ENCODE measurements around the gene NLRC5.

The NLRC5 gene

DNA sequence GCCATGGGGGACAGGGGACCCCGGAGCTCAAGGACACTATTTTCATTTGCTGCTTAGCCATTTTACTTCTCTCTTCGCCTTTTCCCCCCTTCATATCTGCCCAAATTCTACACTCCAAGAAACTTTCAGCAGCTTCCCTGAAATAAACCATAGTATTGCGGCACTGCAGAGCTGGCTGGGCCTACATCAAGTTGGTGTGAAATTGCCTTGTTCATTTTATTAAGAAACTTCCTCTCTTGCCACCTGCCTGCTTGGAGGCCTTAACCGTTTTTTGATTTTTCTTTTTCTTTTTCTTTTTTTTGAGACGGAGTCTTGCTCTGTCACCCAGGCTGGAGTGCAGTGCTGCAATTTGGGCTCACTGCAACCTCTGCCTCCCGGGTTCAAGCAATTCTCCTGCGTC is 95.6 kb downstream of the NLRC5 start:
- TF ChIP-seq GATA2 (IDR thresholded peaks at IDR 0.05; ENCODE audit: low read depth, low read length) (no peak), GATA3 (IDR thresholded peaks at IDR 0.05; ENCODE audit: low read depth, low read length) (no peak)

DNA sequence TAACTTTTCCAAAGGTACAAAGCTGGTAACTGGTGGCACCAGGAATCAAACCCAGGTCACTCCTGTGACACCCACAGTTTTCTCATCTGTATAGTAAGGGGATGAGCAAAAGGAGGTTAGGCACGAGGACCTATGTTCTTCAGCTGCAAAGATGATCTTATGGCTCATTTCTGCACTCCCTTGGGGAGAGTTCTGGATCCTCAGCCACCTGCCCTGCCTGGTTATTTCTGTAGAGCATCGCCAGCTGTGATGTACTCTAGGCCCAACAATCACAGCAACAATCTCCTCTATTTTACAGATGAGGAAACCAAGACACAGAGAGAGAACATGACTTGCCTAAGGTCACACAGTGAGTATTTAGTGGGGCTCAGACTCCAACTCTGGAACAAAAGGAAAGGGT is 97.6 kb downstream of the NLRC5 start:
- TF ChIP-seq GATA3 (IDR thresholded peaks at IDR 0.05; ENCODE audit: low read depth, low read length): no peak
- TF ChIP-seq GATA2 (IDR thresholded peaks at IDR 0.05; ENCODE audit: low read depth, low read length): no peak

DNA sequence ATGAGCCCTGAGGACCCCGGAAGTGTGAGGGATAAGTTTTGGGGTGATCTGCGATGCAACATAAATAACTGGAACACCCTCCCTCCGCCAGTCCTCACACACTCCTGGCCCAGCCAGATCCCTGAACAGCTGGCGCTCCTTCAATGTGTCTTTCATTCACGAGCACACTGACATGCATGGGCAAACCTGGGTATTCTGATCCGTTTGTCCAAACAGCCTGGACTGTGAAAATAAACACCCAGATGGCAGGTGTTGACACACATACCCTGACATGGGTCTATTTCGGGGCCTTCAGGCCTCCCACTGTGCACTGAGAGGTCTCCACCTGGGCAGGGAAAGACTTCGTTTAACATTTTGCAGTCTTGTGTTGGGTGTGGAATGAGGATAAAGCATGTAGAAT is 100.0 kb downstream of the NLRC5 start:
- TF ChIP-seq GATA2 (IDR thresholded peaks at IDR 0.05; ENCODE audit: low read depth, low read length) (no peak), GATA3 (IDR thresholded peaks at IDR 0.05; ENCODE audit: low read depth, low read length) (no peak)

DNA sequence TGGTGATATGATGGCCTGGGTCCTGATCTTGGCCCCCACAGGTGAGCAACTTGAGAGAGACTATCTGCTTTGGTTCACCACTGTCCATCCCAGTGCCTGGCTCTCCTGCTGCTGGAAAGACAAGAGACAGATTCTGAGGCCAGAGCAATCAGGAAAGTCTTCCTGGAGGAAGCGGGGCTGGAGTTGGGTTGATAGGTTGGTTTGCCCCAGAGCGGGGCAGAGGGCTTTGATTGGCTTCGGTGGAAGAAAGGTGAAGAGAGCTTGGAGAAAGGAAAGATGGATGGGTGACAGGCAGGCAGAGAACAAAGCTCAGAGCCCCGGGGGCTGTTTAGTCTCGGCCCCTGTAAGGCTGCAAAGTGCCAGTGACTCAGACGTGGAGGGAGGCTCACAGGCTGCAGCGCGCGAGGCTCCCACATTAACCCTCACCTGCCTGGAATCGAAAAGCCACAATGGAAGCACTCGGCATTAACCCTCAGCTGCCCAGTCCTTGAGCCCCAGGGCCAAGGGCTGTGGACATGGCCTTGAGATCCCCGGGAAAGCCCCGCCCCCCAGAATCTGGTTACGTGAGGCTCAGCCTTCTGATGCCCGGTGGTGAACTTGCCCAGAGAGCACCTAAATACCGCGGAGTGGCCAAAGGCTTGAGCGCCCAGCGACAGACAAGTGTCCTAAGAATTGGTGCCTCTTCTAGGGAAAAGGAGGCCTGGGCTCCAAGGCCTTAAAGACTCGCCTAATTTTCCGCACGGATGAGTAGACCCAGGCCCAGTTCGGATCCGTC is 102.0 kb downstream of the NLRC5 start:
- TF ChIP-seq GATA3 (IDR thresholded peaks at IDR 0.05; ENCODE audit: low read depth, low read length) (no peak), GATA2 (IDR thresholded peaks at IDR 0.05; ENCODE audit: low read depth, low read length) (no peak)

DNA sequence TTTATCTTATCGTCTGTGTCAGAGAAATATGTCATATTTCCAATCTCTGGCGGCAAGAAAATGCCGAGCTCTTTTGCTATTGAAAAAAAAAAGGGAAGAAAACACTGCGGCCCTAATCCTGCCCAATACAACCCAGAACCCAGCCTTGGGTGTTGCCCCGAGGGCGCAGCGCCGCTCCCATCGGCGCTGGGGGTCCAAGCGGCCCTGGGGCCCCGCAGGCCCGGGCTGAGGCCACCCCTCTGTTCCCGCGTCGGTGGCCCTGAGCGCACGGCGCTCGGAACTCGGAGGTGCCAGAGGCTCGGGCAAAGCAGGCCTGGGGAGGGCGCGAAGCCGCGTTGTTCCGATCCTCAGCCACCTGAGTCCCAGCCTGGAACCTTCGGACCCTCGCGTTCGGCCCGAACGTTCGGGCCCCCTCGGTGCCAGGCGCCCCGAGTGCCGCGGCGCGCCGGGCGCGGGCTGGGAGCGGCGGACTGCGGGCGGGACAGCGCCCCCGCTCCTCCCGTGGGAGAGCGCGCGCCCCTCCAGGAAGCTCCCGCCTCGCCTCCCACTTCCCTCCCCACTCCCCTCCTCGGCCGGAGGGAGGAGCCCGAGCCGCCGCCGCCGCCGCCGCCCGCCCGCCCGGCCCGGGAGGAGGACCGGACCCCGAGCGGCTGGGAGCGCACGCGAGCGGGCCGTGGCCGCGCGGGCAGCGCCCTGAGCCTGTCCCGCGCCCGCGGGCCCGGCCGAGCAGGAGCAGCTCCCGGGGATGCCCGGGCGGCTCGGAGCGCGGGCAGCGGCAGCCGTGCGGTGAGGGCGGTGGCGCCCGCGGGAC is 102.8 kb downstream of the NLRC5 start, which contains the start of gene CPNE2:
Gene CPNE2, plus strand, starts transcription at position 609 of the 811 bp plus-strand sequence. CDS start 18,160 bp downstream, outside the sequence.
- TF ChIP-seq GATA3 (IDR thresholded peaks at IDR 0.05; ENCODE audit: low read depth, low read length) (no peak), GATA2 (IDR thresholded peaks at IDR 0.05; ENCODE audit: low read depth, low read length) (no peak)

DNA sequence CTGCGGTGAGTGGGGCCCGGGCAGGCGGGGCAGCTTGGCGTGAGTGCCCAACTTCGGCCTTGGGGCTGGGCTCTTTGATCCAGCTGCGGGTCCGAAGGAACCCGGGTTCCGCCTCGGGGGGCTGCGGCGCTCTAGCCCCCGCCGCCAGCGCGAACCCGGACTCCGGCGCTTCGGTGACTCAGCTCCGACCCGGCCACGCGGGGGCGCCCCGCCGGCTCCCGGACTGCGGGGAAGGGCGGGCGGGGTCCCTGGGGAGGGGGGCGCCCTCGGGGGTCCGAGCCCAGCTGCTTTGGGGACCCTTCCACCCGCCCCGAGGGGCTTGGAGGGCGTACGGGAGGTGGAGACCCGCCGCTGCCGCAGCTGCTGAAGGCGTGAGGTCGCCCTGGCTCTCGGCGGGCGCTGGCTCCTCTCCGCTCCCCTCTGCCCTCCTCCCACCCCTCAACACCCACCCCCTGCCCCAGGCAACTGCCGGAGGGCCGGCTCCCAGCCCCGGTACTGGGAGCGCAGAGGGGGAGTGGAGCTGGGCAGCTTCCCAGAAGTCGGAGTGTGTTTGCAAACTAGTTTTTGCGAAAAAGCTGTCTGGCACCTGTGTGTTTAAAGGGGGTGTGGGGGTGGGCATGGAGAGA is 103.5 kb downstream of the NLRC5 start:
- TF ChIP-seq GATA3 (IDR thresholded peaks at IDR 0.05; ENCODE audit: low read depth, low read length): no peak

DNA sequence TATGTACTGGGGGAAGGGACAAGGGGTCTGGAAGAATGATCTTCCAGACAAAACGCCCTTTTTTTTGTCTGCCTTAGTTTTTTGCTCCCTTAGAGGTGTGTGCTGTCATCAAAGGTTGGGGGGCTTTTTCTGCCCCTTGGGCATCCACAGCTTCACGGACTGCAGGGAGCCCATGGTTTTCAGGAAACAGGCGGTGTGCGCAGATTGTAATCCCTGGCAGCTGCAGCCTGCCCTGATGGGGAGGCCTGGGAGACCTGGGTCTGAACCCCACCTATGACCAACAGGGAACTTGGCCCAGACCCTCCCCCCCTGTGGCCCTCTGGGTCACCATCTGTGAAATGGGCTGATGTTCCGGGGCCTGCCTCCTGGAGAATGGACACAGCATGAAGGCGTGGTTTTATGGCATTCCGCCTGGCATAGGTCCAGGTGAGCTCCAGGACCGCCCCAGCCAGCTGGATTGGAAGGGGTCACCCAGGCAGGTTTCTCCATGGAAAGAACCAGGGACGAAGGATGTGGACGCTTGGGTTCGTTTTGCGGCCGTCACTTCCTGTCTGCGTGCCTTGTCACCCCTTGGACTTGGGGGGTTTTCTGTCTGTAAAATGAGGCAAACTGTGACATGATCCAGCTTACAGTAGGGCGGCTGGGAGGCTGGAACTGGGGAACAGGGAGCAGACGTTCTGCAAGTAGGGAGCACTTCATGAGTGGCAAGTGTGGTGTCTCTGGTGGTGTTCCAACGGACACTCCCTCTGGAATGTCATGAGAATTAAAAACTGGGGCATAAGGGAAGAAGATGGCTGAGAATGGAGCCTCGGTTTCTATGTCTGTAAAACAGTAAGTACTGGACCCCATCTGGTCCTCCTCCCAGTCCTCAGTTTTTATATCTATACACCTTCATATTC is 104.6 kb downstream of the NLRC5 start:
- TF ChIP-seq GATA2 (IDR thresholded peaks at IDR 0.05; ENCODE audit: low read depth, low read length) (no peak), GATA3 (IDR thresholded peaks at IDR 0.05; ENCODE audit: low read depth, low read length) (no peak)

DNA sequence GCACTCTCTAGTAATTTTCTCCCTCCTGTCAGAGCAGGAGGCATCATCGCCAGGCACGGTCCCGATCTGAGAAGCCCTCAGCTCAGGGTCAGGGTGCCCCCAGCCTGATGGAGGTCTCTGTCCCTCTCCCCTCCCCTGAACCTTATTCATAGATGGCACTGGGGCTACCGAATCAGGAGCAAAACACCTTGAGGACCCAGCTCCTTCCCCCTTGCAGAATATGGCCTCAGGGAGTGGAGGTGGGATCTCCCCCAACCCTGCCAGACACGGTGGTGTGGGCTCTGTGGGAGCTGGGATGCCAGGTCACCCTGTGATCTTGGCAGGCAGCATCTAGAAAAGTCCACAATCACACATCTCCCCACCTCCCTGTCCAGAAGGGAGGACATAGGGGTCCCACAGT is 105.6 kb downstream of the NLRC5 start:
- TF ChIP-seq GATA3 (IDR thresholded peaks at IDR 0.05; ENCODE audit: low read depth, low read length): no peak
- no peak for TF ChIP-seq GATA2 (IDR thresholded peaks at IDR 0.05; ENCODE audit: low read depth, low read length)

DNA sequence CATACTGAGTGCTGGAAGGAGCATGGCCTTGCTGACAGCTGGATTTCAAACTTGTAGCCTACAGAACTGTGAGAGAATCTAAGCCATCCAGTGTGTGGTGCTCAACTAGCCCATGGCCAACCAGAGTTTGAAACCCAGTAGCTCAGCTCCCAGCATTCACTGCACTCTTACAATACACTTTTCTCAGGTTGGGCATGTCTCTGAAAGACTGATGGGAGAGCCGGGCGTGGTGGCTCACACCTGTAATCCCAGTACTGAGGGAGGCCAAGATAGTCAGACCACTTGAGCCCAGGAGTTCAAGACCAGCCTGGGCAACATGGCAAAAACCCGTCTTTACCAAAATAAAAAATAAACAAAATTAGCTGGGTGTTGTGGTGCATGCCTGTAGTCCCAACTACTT is 106.8 kb downstream of the NLRC5 start:
- TF ChIP-seq GATA2 (IDR thresholded peaks at IDR 0.05; ENCODE audit: low read depth, low read length) (no peak), GATA3 (IDR thresholded peaks at IDR 0.05; ENCODE audit: low read depth, low read length) (no peak)

DNA sequence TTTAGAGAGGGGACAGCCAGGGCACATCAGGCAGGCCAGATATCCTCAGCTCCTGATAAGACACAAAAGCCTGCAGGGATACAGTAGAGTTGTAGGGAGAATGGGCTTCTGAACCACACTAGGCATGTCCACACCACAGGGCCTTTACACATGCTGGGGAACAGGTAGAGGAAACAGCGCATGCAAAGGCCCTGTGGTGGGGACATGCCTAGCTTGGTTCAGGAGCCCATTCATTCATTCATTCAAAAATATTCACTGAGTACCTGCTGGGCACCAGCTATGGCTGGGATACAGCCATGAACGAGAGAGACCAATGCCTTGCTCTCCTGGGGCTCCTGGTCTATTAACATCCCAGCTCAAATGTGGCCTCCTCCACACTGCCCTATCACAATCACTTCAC is 107.4 kb downstream of the NLRC5 start:
- TF ChIP-seq GATA2 (IDR thresholded peaks at IDR 0.05; ENCODE audit: low read depth, low read length): no peak
- TF ChIP-seq GATA3 (IDR thresholded peaks at IDR 0.05; ENCODE audit: low read depth, low read length): no peak

DNA sequence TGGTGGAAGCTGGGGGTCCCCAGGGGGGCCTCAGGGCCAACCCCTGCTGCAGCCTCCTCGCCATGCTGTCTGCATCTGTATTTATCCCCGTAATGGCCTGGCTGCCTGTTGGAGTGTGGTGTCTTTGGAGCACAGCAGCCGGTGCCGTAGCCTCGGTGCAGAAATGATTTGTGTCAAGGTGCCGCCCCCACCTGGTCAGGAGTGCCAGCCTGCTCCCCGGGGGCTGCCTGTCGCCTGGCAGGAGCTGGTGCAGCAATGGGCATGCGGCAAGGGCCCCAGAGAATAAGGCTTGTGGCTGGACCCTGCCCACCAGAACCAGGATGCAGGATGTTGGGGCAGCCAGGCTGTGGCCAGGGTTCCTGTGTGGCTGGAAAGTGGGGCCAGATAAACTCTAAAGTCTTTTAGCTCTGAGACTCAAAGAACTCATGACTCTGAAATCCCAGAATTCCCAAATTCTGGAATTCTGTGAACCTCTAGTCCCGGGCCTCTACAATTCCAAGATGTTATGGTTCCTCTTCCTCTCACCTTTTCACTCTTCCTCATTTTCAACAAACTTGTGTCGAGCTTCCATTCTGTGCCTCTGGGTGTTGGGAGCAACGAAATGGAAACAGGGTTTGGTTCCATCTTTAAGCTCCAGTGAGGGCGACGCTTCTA is 109.0 kb downstream of the NLRC5 start:
- TF ChIP-seq GATA2 (IDR thresholded peaks at IDR 0.05; ENCODE audit: low read depth, low read length) (no peak), GATA3 (IDR thresholded peaks at IDR 0.05; ENCODE audit: low read depth, low read length) (no peak)

DNA sequence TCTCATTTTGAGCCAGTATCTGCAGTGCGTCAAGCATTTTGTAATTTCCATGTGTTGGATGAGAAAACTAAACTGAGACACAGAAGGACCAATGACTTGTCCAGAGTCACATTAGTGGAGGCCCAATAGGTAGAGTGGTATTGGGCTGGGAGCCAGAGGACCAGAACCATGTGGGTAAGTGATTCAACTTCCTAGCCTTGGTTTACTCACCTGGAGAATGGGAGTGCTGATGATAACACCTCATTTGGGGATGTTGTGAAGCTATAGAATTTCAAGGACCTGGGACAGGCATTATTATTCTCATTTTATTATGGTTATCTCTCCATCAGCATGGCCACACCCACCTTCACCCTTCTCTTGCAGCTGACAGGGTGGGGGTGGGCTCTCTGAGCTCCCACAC is 111.1 kb downstream of the NLRC5 start:
- no peak for TF ChIP-seq GATA3 (IDR thresholded peaks at IDR 0.05; ENCODE audit: low read depth, low read length)
- no peak for TF ChIP-seq GATA2 (IDR thresholded peaks at IDR 0.05; ENCODE audit: low read depth, low read length)

All from SH-SY5Y (cell line).